ENCODE data around the gene NEDD8. TPM values are rescaled to one million over a fixed set of nuclear protein-coding genes. Genes with fewer than 3 reads are reported as not detected.
A peak's percentile ranks its signal among the peaks of the same experiment; 100 is the strongest.

Gene NEDD8
- total RNA-seq (2014; rRNA removed) = 330 and 337 TPM in 2 replicates
- percentile 98 among the genes with signal in this experiment for Bru-seq, nascent RNA
- percentile 99 among the genes with signal in this experiment for BruChase-seq, experiment 1, labeled RNA remaining after a 6-hour chase
- BruChase-seq, experiment 2, labeled RNA remaining after a 2-hour chase = percentile 99 among the genes with signal in this experiment
- long read RNA-seq, transcript NEDD8-201 (4 exons, 708 nt) = major isoform, 79 of 95 reads
- long read RNA-seq, partial matches to known transcripts = 0 of 95 reads
- long read RNA-seq, other reads (novel, unspliced or antisense) = 10 of 95 reads

GRCh38 chr14:24232121-24232644, at the start of gene NEDD8:
TSS of gene NEDD8 (minus strand) at chr14:24232367. CDS start at chr14:24232267, 100 bp downstream.
- DNase-seq (peak; percentile 92), ATAC-seq (peak; percentile 80)
- H3K4me2 ChIP-seq (ENCODE audit: low read length) = peak within 1 kb of the TSS; percentile 97
- no peaks in the 10 kb centered on the region for H3F3A ChIP-seq (ENCODE audit: low read length, unreplicated experiment)
- peak within 1 kb of the TSS; percentile 98 for H3K4me3 ChIP-seq (ENCODE audit: low read length)
- H3K9me3 ChIP-seq (ENCODE audit: low read length) = no peaks in the 10 kb centered on the region
- H2AFZ ChIP-seq (ENCODE audit: low read length) = peak within 1 kb of the TSS; percentile 97
- POLR2A ChIA-PET (ENCODE audit: unreplicated experiment) = no interaction called here
- no peak for TF ChIP-seq EZH2phosphoT487 (IDR thresholded peaks at IDR 0.05; ENCODE audit: borderline replicate concordance, low read length)
- TF ChIP-seq, protein P1, sequence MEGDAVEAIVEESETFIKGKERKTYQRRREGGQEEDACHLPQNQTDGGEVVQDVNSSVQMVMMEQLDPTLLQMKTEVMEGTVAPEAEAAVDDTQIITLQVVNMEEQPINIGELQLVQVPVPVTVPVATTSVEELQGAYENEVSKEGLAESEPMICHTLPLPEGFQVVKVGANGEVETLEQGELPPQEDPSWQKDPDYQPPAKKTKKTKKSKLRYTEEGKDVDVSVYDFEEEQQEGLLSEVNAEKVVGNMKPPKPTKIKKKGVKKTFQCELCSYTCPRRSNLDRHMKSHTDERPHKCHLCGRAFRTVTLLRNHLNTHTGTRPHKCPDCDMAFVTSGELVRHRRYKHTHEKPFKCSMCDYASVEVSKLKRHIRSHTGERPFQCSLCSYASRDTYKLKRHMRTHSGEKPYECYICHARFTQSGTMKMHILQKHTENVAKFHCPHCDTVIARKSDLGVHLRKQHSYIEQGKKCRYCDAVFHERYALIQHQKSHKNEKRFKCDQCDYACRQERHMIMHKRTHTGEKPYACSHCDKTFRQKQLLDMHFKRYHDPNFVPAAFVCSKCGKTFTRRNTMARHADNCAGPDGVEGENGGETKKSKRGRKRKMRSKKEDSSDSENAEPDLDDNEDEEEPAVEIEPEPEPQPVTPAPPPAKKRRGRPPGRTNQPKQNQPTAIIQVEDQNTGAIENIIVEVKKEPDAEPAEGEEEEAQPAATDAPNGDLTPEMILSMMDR (conservative IDR thresholded peaks at IDR 0.05; ENCODE audit: low read depth, low read length) = no peak
- no peak for TF ChIP-seq EZH2 (IDR thresholded peaks at IDR 0.05; ENCODE audit: low read length, unreplicated experiment)
- H3K79me2 ChIP-seq (ENCODE audit: low read length) = peaks cover 73% of the 10 kb centered on the region
- H3K36me3 ChIP-seq (ENCODE audit: low read depth, low read length) = peaks cover 14% of the 10 kb centered on the region
- no peaks in the 10 kb centered on the region for H3K9me2 ChIP-seq (replicated peaks; ENCODE audit: low read length)
- CTCF ChIA-PET = no interaction called here
- H3K9ac ChIP-seq (ENCODE audit: low read length) = peak within 1 kb of the TSS; percentile 92
- intact Hi-C loops (cut with micrococcal nuclease) = loop anchor here (1.0 to 2.0 kb wide), 2 partner anchors 10 to 15 kb away; partner anchors contain the start of genes MDP1 and TINF2
- H3K27ac ChIP-seq (ENCODE audit: low read length) = peak within 1 kb of the TSS; percentile 80
- H3K4me1 ChIP-seq (ENCODE audit: insufficient read depth, low read length) = peaks cover 27% of the 10 kb centered on the region
- no TSS peak for BruUV-seq (replicated peaks)
- no peaks in the 10 kb centered on the region for H4K20me1 ChIP-seq (ENCODE audit: low read length)
- no peaks in the 10 kb centered on the region for H3K27me3 ChIP-seq (ENCODE audit: low read length)

- no peak overlapping the region for H3K4me2 ChIP-seq (ENCODE audit: low read length)
- no peaks in the 10 kb centered on the region for H3K9me2 ChIP-seq (replicated peaks; ENCODE audit: low read length)
- DNase-seq (no peak), ATAC-seq (no peak)
- no peaks in the 10 kb centered on the region for H3K36me3 ChIP-seq (ENCODE audit: low read depth, low read length)
- TF ChIP-seq EZH2 (IDR thresholded peaks at IDR 0.05; ENCODE audit: low read length, unreplicated experiment) = no peak
- TF ChIP-seq EZH2phosphoT487 (IDR thresholded peaks at IDR 0.05; ENCODE audit: borderline replicate concordance, low read length) = no peak
- TF ChIP-seq, protein P1 (conservative IDR thresholded peaks at IDR 0.05; ENCODE audit: low read depth, low read length) = no peak
- H3K79me2 ChIP-seq (ENCODE audit: low read length) = no peaks in the 10 kb centered on the region
- H3K4me3 ChIP-seq (ENCODE audit: low read length) = no peak overlapping the region
- intact Hi-C loops (cut with micrococcal nuclease) = no loop called here
- POLR2A ChIA-PET (ENCODE audit: unreplicated experiment) = no interaction called here
- no peak overlapping the region for H3K9ac ChIP-seq (ENCODE audit: low read length)
- no peaks in the 10 kb centered on the region for H3F3A ChIP-seq (ENCODE audit: low read length, unreplicated experiment)
- no TSS peak for BruUV-seq (replicated peaks)
- H3K4me1 ChIP-seq (ENCODE audit: insufficient read depth, low read length) = peaks cover 7% of the 10 kb centered on the region
- H2AFZ ChIP-seq (ENCODE audit: low read length) = no peak overlapping the region
- H4K20me1 ChIP-seq (ENCODE audit: low read length) = no peaks in the 10 kb centered on the region
- H3K27ac ChIP-seq (ENCODE audit: low read length) = no peak overlapping the region
- no peaks in the 10 kb centered on the region for H3K9me3 ChIP-seq (ENCODE audit: low read length)
- CTCF ChIA-PET = no interaction called here
- H3K27me3 ChIP-seq (ENCODE audit: low read length) = no peaks in the 10 kb centered on the region
Observed at GRCh38 chr14:24281636-24282035, 49.5 kb upstream of the NEDD8 start.
